HG03342 (cell line): ENCODE measurements around the gene TTC38.
"Not testable (repeated sequence)": the region's sequence is repeated elsewhere in the genome, so short reads cannot be mapped to it uniquely, and the experiment has no call there.

Experiments used
- ATAC-seq: cut with Tn5 transposase; IDR thresholded peaks from one replicate; pipeline ENCODE4 v1.9.1; 2021; ENCODE audit warnings: mild to moderate bottlenecking, moderate library complexity; ENCODE audit not compliant: unreplicated experiment

TTC38 gene

GRCh38 chr22:46245511-46245910, 22.3 kb upstream of the TTC38 start:
- no peak for ATAC-seq

DNA sequence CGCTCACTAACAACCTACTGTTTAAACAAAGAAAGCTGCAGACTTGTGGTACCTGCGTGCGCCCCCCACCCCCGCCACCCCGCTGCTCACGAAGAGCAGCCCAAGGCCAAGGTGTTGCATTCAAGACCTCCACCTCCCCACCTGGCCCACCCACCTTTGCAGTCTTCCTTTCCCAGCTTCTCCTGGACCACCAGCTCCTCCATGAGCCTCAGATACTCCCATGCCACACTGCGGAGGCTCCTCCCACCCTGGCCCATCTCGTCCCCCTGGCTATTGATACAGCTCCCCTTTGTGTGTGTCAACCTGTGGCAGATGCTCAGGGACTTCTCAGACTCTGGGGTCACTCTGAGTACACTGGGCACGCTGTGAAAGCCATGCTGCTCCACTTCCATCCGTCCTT, 21.6 kb upstream of the TTC38 start:
- no peak for ATAC-seq

DNA sequence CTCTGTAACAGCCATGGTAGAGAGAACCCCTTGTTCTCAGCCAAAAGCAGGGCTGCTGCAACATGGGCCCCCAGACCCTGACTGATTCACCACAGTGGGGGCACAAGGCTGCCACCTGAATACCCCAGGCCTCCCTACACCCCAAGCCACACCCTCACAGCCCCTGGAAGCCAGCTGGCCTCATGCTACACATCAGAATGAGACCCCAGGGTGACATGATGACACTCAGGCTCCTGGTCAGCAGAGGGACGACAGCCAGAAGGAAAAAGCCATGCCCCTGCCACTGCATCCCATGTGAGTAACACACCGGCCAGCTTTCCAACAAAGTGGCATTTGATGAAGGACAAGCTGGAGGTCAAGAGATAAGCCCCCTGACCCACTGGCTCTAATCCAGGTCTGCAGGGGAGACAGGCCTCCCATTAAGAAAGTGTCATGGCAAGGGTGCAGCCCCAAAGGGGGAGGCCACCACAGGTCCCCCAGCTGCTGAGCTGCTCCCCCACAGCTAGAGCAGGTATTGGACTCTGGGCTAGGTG, 20.3 kb upstream of the TTC38 start:
- no peak for ATAC-seq

- peak; percentile 79 for ATAC-seq
Measured at GRCh38 chr22:46250035-46250782, 17.6 kb upstream of the TTC38 start, which contains the start of gene CDPF1. Gene CDPF1 (minus strand): TSS chr22:46250293. CDS start chr22:46248284, 2,009 bp downstream.

DNA sequence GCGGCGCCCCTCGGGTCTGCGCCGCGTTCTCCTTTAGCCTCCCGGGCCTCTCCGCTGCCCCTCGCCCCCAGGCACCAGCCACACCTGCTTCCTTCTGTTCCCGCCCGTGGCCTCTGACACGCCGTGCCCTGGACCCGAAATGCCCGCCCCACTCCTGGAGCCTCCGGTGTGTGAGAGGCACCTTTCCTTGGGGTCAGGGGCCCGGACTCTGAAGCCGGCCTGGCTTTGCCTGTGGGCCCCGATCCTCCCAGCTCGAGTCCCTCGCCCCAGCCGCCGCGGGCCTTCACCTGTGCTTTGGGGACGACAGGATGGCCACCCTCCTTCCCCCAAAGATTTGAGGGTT, 17.1 kb upstream of the TTC38 start:
- ATAC-seq, result peak; percentile 12

- ATAC-seq, result no peak
Measured at GRCh38 chr22:46251266-46251665, 16.5 kb upstream of the TTC38 start.

GRCh38 chr22:46251816-46252380, 15.9 kb upstream of the TTC38 start:
- ATAC-seq, result no peak

GRCh38 chr22:46256358-46256958, 11.3 kb upstream of the TTC38 start:
- no peak for ATAC-seq

- ATAC-seq, result no peak
Measured at GRCh38 chr22:46259374-46259773, 8.4 kb upstream of the TTC38 start.

- ATAC-seq, result no peak
Measured at GRCh38 chr22:46260038-46260437, 7.8 kb upstream of the TTC38 start.

DNA sequence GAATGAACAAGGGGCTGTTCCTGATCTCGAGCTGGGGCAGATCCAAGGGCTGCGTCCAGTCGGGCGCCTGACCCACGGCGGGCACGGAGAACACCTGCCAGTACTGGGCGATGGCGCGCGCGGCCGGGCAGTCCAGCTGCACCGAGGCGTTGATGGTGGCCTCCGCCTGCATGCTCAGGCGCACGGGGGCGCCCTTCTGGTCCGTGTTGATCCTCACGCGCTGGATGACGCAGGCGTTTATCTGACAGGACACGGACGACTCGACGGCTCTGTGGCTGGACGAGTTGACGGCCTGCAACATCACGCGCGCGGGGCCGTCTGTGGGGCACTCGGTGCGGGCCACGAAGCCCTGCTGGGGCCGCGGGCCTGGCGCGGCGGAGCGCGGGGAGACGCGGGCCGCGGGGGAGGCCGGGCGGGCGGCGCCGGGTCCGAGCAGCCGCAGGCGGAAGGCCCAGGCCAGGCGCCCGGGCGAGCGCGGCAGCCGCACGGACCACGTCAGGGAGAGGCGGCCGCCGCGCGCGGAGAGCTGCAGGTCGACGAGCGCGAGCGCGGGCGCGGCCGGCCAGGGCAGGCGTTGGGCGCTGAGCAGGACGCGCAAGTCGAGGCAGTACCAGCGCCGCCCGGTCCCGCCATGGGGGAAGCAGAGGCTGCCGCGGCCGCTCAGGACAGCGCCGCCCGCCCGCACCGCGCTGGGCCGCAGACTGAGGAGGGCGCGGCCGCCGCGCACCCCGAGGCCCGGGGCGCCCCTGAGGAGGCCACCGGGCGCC, 5.2 kb upstream of the TTC38 start:
- no peak for ATAC-seq

- ATAC-seq, result no peak
Measured at GRCh38 chr22:46263216-46263590, 4.6 kb upstream of the TTC38 start, which contains the start of gene PKDREJ. Gene PKDREJ (minus strand): TSS chr22:46263343. CDS start chr22:46263322, 21 bp downstream.

DNA sequence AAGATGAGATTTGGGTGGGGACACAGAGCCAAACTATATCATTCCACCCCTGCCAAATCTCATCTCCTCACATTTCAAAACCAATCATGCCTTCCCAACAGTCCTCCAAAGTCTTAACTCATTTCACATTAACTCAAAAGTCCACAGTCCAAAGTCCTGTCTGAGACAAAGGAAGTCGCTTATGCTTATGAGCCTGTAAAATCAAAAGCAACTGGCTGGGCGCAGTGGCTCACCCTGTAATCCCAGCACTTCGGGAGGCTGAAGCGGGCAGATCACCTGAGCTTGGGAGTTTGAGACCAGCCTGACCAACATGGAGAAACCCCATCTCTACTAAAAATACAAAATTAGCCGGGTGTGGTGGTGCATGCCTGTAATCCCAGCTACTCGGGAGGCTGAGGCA, 3.3 kb upstream of the TTC38 start:
- ATAC-seq, result not testable (repeated sequence)

- not testable (repeated sequence) for ATAC-seq
Measured at GRCh38 chr22:46265627-46266026, 2.2 kb upstream of the TTC38 start.

- ATAC-seq, result no peak
Measured at GRCh38 chr22:46269564-46269963, 1.8 kb downstream of the TTC38 start.

GRCh38 chr22:46272196-46272595, 4.4 kb downstream of the TTC38 start:
- ATAC-seq, result no peak

DNA sequence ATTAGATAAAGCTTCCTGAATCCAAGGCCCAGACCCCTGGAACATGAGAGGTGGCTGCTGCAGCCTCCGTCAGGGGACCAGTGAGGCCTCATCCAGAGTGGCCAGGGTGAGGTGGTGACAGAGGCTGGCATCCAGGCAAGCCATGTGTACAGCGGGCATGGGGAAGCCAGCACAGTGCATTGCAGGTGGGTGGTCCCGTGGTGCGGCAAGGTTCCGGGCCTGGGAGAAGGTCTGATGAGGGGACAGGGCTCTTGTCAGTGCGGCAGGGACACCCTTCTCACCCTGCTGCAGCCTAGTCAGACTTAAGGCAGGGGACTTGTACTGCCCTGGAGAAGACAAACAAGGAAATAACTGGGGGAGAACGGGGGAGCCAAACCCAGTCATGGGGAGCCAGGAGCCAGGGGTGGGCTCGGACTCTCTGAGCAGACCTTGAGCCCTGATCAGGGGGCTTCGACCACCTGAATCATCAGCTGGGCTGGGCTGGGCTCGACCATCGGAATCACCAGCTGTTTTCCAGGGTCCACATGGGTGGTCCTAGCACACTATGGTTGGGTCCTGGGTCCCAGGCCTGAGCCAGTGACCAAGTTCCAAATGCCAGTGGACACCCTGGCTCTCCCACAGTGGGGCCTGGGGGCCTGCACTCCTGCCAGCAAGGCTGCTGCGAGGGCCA, 5.1 kb downstream of the TTC38 start:
- no peak for ATAC-seq

- ATAC-seq, result no peak
Measured at GRCh38 chr22:46273432-46274148, 5.8 kb downstream of the TTC38 start.

GRCh38 chr22:46274381-46274780, 6.6 kb downstream of the TTC38 start:
- ATAC-seq, result no peak
